ENCODE results near the gene COPZ2.

DNA sequence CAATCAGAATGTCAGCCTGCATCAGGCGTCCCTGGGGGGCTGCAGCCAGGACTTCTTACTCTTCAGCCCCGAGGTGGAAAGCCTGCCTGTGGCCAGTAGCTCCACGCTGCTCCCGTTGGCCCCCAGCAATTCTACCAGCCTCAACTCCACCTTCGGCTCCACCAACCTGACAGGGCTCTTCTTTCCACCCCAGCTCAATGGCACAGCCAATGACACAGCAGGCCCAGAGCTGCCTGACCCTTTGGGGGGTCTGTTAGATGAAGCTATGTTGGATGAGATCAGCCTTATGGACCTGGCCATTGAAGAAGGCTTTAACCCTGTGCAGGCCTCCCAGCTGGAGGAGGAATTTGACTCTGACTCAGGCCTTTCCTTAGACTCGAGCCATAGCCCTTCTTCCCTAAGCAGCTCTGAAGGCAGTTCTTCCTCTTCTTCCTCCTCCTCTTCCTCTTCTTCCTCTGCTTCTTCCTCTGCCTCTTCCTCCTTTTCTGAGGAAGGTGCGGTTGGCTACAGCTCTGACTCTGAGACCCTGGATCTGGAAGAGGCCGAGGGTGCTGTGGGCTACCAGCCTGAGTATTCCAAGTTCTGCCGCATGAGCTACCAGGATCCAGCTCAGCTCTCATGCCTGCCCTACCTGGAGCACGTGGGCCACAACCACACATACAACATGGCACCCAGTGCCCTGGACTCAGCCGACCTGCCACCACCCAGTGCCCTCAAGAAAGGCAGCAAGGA is 21.0 kb upstream of the COPZ2 start:
- TF ChIP-seq, protein P1, sequence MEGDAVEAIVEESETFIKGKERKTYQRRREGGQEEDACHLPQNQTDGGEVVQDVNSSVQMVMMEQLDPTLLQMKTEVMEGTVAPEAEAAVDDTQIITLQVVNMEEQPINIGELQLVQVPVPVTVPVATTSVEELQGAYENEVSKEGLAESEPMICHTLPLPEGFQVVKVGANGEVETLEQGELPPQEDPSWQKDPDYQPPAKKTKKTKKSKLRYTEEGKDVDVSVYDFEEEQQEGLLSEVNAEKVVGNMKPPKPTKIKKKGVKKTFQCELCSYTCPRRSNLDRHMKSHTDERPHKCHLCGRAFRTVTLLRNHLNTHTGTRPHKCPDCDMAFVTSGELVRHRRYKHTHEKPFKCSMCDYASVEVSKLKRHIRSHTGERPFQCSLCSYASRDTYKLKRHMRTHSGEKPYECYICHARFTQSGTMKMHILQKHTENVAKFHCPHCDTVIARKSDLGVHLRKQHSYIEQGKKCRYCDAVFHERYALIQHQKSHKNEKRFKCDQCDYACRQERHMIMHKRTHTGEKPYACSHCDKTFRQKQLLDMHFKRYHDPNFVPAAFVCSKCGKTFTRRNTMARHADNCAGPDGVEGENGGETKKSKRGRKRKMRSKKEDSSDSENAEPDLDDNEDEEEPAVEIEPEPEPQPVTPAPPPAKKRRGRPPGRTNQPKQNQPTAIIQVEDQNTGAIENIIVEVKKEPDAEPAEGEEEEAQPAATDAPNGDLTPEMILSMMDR (conservative IDR thresholded peaks at IDR 0.05; ENCODE audit: low read length) = no peak
- no peak for TF ChIP-seq EZH2phosphoT487 (IDR thresholded peaks at IDR 0.05; ENCODE audit: borderline replicate concordance)

Data from Loucy (cell line).